HG02623 (cell line): ENCODE measurements around the gene FYCO1.
"Not testable (repeated sequence)": the region's sequence is repeated elsewhere in the genome, so short reads cannot be mapped to it uniquely, and the experiment has no call there.

ENCODE experiments used
- ATAC-seq: cut with Tn5 transposase; IDR thresholded peaks from one replicate; pipeline ENCODE4 v1.9.1; 2021; ENCODE audit warnings: moderate library complexity; ENCODE audit not compliant: unreplicated experiment

Gene FYCO1

GRCh38 chr3:45995236-45996192 lies at the start of gene FYCO1:
FYCO1 (minus strand) TSS chr3:45995824; CDS start chr3:45984910, 10,914 bp downstream.
- peak; percentile 85 for ATAC-seq

GRCh38 chr3:46038916-46039315 lies 43.3 kb upstream of the FYCO1 start:
- ATAC-seq: no peak

- not testable (repeated sequence) for ATAC-seq
These were observed 42.4 kb upstream of the FYCO1 start for GRCh38 chr3:46038071-46038470.

- ATAC-seq: no peak
These were observed 40.6 kb upstream of the FYCO1 start for GRCh38 chr3:46036191-46036590.

GRCh38 chr3:46031747-46032146 lies 36.1 kb upstream of the FYCO1 start:
- ATAC-seq: no peak

- ATAC-seq: no peak
These were observed 35.6 kb upstream of the FYCO1 start for GRCh38 chr3:46031269-46031668.

GRCh38 chr3:46030626-46031025 lies 35.0 kb upstream of the FYCO1 start:
- no peak for ATAC-seq

- ATAC-seq: no peak
These were observed 34.4 kb upstream of the FYCO1 start for GRCh38 chr3:46029953-46030543.

- ATAC-seq: no peak
These were observed 32.2 kb upstream of the FYCO1 start for GRCh38 chr3:46027736-46028397.

- ATAC-seq: no peak
These were observed 31.5 kb upstream of the FYCO1 start, which contains the start of gene XCR1 for GRCh38 chr3:46027021-46027705. XCR1 (minus strand) TSS chr3:46027483; CDS start chr3:46021947, 5,536 bp downstream.

GRCh38 chr3:46025139-46025538 lies 29.5 kb upstream of the FYCO1 start:
- ATAC-seq: no peak

GRCh38 chr3:46024131-46024530 lies 28.5 kb upstream of the FYCO1 start:
- no peak for ATAC-seq

- no peak for ATAC-seq
These were observed 27.5 kb upstream of the FYCO1 start for GRCh38 chr3:46022909-46023785.

- ATAC-seq: no peak
These were observed 25.9 kb upstream of the FYCO1 start for GRCh38 chr3:46021516-46021915.

GRCh38 chr3:46020766-46021510 lies 25.3 kb upstream of the FYCO1 start:
- ATAC-seq: no peak

GRCh38 chr3:46019707-46020106 lies 24.1 kb upstream of the FYCO1 start:
- no peak for ATAC-seq

GRCh38 chr3:46017720-46018119 lies 22.1 kb upstream of the FYCO1 start:
- ATAC-seq: no peak

- ATAC-seq: no peak
These were observed 17.9 kb upstream of the FYCO1 start for GRCh38 chr3:46013316-46014094.

- ATAC-seq: no peak
These were observed 16.6 kb upstream of the FYCO1 start for GRCh38 chr3:46012246-46012645.
